ENCODE results near the gene CYP39A1. TPM values are rescaled to one million over a fixed set of nuclear protein-coding genes. Genes with fewer than 3 reads are reported as not detected.

CYP39A1 gene, protein sequence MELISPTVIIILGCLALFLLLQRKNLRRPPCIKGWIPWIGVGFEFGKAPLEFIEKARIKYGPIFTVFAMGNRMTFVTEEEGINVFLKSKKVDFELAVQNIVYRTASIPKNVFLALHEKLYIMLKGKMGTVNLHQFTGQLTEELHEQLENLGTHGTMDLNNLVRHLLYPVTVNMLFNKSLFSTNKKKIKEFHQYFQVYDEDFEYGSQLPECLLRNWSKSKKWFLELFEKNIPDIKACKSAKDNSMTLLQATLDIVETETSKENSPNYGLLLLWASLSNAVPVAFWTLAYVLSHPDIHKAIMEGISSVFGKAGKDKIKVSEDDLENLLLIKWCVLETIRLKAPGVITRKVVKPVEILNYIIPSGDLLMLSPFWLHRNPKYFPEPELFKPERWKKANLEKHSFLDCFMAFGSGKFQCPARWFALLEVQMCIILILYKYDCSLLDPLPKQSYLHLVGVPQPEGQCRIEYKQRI
- under 0.01 and 2.1 TPM in 2 replicates for total RNA-seq (ENCODE audit: low replicate concordance)

DNA sequence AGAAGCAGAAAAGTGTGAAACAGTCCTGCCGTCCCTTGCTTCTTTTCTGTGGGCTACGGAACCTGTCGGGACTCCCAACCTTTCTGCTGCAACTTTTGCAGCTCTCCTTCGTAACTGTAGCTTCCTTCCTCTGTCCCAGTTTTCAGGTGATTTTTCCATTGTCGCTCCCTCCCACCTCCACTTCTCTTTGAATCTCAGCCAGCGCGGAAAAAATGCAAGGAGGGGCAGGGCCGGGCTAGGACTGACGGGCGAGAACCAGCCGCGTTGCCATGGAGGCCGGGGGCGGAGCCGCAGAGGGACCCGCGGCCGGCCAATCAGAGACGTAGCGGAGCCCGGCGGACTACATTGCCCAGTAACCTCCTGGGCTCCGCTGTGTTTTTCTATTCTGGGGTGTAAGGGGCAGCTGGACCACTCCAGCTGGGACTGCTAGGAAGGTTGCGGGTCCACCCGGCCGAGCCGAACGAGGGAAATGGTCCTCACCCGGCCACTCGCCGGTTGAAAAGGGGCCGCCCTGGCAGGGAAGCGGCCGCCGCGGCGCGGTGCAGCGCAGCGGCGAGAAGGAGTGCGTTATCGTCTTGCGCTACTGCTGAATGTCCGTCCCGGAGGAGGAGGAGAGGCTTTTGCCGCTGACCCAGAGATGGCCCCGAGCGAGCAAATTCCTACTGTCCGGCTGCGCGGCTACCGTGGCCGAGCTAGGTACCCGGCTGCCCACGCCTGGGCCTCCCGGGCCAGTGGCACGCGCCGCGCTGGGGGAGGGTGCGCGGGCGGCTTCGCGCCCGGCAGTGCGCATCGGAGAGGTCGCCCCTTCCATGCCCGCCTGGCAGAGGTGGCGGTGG lies at the start of gene CYP39A1, which contains the start of gene SLC25A27:
Gene CYP39A1 (minus strand): TSS at position 216 of the 836 bp plus-strand sequence. CDS start 236 bp downstream, outside the sequence.
Gene SLC25A27 (plus strand): TSS at position 373 of the 836 bp plus-strand sequence. CDS start 218 bp downstream, at position 591.

DNA sequence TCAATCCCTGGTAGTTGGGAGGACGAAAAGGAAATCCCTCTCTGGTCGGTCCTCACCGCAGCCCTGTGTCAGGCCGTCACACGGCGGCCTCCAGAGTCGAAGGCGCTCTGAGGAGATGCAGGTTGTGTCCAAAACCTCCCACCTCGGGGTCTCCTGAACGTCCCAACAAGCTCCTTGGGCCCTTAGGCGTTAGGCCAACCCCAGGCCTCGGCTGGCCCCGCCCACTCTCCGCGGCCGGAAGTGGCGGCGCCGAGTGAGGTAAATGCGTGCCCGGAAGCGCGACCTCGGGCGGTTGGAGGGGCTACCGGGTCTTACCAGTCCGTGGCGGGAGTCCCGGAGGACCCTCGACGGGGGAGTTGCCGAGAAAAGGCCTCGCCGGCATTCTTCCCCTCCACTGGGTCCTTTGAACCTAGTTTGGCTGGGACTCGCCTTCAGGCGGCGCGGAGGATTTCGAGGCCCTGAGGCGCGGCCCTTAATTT lies 35.0 kb upstream of the CYP39A1 start, which contains the start of gene TDRD6:
Gene TDRD6 (plus strand): TSS at position 267 of the 479 bp plus-strand sequence. CDS start 244 bp downstream, outside the sequence.

Other genes with a start within 250 kb of the CYP39A1 start
- gene RCAN2, start 161.4 kb downstream of the CYP39A1 start, total RNA-seq (ENCODE audit: low replicate concordance): 1.2 and 7.3 TPM in 2 replicates
- 0.75 and 17.0 TPM in 2 replicates for gene SLC25A27, start 157 bp upstream of the CYP39A1 start, total RNA-seq (ENCODE audit: low replicate concordance)
- 0.08 and 0.23 TPM in 2 replicates for gene TDRD6, start 35.1 kb upstream of the CYP39A1 start, total RNA-seq (ENCODE audit: low replicate concordance)
- gene PLA2G7, start 82.6 kb upstream of the CYP39A1 start, total RNA-seq (ENCODE audit: low replicate concordance): not detected in 2 replicates
- gene ANKRD66, start 94.1 kb upstream of the CYP39A1 start, total RNA-seq (ENCODE audit: low replicate concordance): not detected in 2 replicates
- gene MEP1A, start 140.6 kb upstream of the CYP39A1 start, total RNA-seq (ENCODE audit: low replicate concordance): not detected in 2 replicates